ENCODE results near the gene NPAS3.
A peak's percentile ranks its signal among the peaks of the same experiment; 100 is the strongest.

Gene NPAS3

GRCh38 chr14:33691907-33692306 is 753.2 kb downstream of the NPAS3 start:
- no peak for DNase-seq

GRCh38 chr14:33692762-33693161 is 754.1 kb downstream of the NPAS3 start:
- no peak for DNase-seq

GRCh38 chr14:33693237-33693636 is 754.6 kb downstream of the NPAS3 start:
- DNase-seq = no peak

- DNase-seq = no peak
Observed at GRCh38 chr14:33696165-33696564, 757.5 kb downstream of the NPAS3 start.

GRCh38 chr14:33699300-33699983 is 760.8 kb downstream of the NPAS3 start:
- DNase-seq = no peak

- no peak for DNase-seq
Observed at GRCh38 chr14:33700052-33700451, 761.4 kb downstream of the NPAS3 start.

- DNase-seq = no peak
Observed at GRCh38 chr14:33702293-33702692, 763.6 kb downstream of the NPAS3 start.

GRCh38 chr14:33704481-33704880 is 765.8 kb downstream of the NPAS3 start:
- DNase-seq = no peak

- no peak for DNase-seq
Observed at GRCh38 chr14:33705490-33705889, 766.8 kb downstream of the NPAS3 start.

- DNase-seq = peak in 1 of 2 experiments; percentile 49
Observed at GRCh38 chr14:33707716-33708115, 769.0 kb downstream of the NPAS3 start.

GRCh38 chr14:33709283-33709682 is 770.6 kb downstream of the NPAS3 start:
- no peak for DNase-seq

- DNase-seq = no peak
Observed at GRCh38 chr14:33709711-33710110, 771.0 kb downstream of the NPAS3 start.

GRCh38 chr14:33710273-33710672 is 771.6 kb downstream of the NPAS3 start:
- no peak for DNase-seq

GRCh38 chr14:33711194-33711593 is 772.5 kb downstream of the NPAS3 start:
- DNase-seq = no peak

GRCh38 chr14:33711811-33712216 is 773.1 kb downstream of the NPAS3 start:
- DNase-seq = no peak

GRCh38 chr14:33714527-33715226 is 776.0 kb downstream of the NPAS3 start:
- DNase-seq = no peak

- DNase-seq = no peak
Observed at GRCh38 chr14:33715227-33715528, 776.5 kb downstream of the NPAS3 start.

GRCh38 chr14:33716921-33717320 is 778.2 kb downstream of the NPAS3 start:
- no peak for DNase-seq

GRCh38 chr14:33717866-33718265 is 779.2 kb downstream of the NPAS3 start:
- no peak for DNase-seq

GRCh38 chr14:33720284-33720787 is 781.7 kb downstream of the NPAS3 start:
- no peak for DNase-seq

- DNase-seq = no peak
Observed at GRCh38 chr14:33726685-33727084, 788.0 kb downstream of the NPAS3 start.

GRCh38 chr14:33727606-33728005 is 788.9 kb downstream of the NPAS3 start:
- no peak for DNase-seq

- DNase-seq = no peak
Observed at GRCh38 chr14:33728010-33728498, 789.4 kb downstream of the NPAS3 start.

- no peak for DNase-seq
Observed at GRCh38 chr14:33730156-33730555, 791.5 kb downstream of the NPAS3 start.

- no peak for DNase-seq
Observed at GRCh38 chr14:33732175-33732574, 793.5 kb downstream of the NPAS3 start.
